NCI-H510A (cell line): Measurements from ENCODE around the gene NUP214.
"Not testable (repeated sequence)": the region's sequence is repeated elsewhere in the genome, so short reads cannot be mapped to it uniquely, and the experiment has no call there.

ENCODE experiments used
- DNase-seq: peaks from one replicate; lab custom pipeline; 2025; lab: John Stamatoyannopoulos, UW

Gene NUP214

DNA sequence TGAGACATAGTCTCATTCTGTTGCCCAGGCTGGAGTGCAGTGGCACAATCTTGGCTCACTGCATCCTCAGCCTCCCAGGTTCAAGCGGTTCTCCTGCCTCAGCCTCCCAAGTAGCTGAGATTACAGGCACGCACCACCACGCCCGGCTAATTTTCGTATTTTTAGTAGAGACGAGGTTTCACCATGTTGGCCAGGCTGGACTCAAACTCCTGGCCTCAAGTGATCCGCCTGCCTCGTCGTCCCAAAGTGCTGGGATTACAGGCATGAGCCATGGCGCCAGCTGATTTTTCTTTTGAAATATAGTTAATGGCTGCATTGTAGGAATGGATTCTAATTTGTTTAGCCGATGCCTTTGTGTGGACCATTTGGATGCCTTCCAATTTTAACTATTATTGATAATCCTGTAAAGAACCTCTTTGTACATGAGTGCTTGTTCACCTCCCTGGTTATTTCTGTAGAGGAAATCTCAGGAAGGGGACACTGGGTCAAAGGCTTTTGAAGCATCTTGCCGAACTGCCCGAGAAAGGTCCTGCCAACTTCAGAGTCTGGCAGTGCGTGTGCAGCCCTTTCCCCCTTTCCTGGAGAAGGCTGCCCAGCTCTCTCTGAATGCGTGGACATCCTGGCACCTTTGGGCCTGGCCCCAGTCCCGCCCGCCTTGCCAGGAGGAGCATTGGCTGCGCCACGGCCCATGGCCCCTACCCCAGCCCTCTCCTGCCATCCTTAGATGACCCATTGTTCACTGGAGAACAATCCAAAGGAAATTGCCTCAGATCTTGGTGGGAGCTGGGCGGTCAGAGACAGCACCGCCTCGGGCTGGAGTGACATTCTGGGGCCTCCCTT lies 8.9 kb upstream of the NUP214 start:
- DNase-seq: no peak

- no peak for DNase-seq
These were observed 8.1 kb upstream of the NUP214 start for GRCh38 chr9:131117121-131117761.

DNA sequence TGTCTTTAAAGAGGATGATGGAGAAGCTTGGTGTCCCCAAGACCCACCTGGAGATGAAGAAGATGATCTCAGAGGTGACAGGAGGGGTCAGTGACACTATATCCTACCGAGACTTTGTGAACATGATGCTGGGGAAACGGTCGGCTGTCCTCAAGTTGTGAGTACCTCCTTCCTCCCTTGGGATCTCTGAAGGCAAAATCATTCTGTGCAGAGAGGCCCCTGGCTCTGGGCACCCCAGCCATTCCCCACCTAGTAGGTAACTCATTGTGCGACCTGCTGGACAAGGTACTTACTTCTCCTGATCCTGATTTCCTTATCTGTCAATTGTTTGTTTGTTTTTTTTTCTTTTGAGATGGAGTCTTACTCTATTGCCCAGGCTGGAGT lies 7.6 kb upstream of the NUP214 start:
- no peak for DNase-seq

DNA sequence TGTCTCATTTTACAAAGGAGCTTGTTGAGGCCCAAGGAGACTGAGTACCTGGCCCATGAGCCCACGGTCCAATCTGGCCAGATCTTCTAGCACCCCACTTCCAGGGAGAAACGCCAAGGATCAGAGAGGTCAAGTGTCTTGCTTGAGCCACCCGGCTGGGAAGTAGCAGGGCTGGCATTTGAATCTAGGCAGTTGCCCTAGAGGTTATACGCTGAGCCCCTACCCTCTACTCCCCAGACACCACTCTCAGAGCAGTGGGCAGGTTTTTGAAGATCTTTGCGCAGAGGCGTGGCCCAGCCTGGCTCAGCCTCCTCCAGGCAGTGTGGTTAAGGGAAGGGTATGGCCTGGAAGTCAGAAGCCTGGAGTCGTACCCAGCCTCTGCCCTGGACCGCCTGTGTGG lies 5.8 kb upstream of the NUP214 start:
- DNase-seq: no peak

DNA sequence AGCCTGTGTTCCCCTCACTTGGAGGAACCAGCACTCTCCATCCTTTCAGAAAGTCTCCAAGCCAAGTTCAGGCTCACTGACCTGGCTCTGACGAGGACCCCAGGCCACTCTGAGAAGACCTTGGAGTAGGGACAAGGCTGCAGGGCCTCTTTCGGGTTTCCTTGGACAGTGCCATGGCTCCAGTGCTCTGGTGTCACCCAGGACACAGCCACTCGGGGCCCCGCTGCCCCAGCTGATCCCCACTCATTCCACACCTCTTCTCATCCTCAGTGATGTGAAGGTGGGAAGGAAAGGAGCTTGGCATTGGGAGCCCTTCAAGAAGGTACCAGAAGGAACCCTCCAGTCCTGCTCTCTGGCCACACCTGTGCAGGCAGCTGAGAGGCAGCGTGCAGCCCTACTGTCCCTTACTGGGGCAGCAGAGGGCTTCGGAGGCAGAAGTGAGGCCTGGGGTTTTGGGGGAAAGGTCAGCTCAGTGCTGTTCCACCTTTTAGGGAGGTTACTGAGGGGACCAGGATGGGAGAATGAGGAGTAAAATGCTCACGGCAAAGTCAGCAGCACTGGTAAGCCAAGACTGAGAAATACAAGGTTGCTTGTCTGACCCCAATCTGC lies 4.7 kb upstream of the NUP214 start:
- DNase-seq: no peak

GRCh38 chr9:131121346-131121745 lies 4.0 kb upstream of the NUP214 start:
- no peak for DNase-seq

DNA sequence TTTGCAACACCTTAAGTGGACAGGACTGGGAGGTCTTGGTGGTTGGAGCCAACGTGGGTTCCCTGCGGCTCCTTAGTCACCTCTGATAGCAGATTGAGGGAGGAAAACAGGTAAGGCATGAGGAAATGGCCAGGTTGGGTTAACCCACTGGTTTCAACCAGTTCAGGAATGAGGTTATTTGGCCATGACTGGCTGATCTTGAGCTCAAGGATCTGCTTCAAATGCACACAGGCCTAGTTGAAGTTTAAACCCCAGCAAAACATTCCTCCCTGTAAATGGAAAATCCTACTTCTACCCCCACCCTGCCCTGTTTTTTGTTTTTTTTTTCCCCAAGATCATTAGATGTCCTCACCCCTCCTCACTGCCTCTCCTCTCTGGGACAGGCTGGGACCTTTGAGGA lies 3.2 kb upstream of the NUP214 start:
- DNase-seq: no peak

DNA sequence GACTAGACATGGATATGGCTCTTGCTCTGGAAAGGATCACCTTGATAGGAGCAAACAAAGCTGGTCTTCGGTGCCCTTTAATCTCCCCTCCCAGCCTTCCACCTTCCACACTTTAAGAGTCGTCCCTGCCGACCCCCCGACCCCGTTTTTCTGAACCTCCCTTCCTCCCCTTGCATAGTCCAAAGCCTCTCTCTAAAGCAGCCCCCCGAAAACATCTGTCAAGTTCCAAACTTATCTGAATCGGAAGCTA lies 423 bp upstream of the NUP214 start:
- no peak for DNase-seq

GRCh38 chr9:131126059-131126426 lies 657 bp downstream of the NUP214 start:
- no peak for DNase-seq

DNA sequence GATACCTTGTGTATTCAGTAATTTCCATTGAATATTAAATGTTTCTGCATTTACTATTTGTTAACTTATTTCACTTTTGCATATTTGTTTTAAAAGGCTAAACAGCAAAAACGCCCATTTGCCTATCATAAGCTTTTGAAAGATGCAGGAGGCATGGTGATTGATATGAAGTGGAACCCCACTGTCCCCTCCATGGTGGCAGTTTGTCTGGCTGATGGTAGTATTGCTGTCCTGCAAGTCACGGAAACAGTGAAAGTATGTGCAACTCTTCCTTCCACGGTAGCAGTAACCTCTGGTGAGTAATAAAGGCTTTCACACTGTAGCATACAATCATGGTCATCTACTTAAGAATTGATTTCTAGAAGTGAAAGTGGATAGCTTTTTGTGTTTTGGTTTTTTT lies 3.8 kb downstream of the NUP214 start:
- DNase-seq: no peak

DNA sequence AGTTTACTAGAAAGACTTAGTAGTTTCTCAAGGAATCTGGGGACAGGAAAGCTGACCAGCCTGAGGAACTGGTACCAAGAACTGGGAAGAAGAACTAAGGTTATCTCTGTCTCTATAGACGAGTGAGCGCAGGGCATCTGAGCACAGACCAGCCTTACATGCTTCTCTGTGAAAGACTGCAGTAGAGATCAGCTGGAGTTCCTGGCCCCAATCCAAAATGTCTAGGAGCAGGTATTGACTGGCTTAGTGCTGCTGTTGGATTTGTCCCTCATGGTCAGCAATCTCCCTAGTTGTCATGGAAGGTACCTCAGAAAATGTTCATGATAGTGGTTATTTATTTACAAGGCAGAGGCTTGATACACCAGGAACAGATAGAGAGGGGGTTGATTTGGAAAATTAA lies 13.3 kb downstream of the NUP214 start:
- DNase-seq: no peak

GRCh38 chr9:131140112-131140511 lies 14.7 kb downstream of the NUP214 start:
- DNase-seq: no peak

DNA sequence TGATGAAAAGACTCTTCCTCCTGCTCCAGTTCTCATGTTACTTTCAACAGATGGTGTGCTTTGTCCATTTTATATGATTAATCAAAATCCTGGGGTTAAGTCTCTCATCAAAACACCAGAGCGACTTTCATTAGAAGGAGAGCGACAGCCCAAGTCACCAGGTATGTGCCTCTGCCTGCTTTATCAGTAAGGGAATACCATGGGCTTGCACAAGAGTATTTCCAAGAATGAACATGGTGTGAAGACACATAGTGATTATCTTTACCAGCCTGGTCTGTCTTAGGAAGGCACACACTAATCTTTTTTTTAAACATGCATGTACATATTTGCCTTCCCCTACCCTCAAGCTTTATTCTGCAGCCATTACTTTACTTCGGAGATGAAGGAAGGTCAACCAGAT lies 15.2 kb downstream of the NUP214 start:
- DNase-seq: no peak

DNA sequence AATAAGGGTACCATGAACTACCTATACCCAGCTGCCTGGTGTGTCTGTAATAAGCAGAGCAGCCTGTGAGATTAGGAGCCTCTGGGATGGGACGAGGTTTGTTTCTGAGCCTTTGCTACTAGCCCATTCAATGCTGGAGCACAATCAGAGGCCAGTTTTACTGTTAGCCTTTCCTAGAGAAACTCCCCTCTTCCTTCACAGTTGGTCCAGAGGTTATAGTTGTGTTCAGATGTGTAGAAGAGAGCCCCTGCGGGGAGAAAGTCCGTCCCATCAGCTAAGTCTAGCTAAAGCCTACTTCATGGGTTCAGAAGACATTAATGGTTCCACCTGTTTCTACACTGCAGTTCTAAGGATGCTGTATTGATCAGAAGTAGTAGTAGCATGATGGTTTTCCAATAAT lies 16.8 kb downstream of the NUP214 start:
- DNase-seq: no peak

DNA sequence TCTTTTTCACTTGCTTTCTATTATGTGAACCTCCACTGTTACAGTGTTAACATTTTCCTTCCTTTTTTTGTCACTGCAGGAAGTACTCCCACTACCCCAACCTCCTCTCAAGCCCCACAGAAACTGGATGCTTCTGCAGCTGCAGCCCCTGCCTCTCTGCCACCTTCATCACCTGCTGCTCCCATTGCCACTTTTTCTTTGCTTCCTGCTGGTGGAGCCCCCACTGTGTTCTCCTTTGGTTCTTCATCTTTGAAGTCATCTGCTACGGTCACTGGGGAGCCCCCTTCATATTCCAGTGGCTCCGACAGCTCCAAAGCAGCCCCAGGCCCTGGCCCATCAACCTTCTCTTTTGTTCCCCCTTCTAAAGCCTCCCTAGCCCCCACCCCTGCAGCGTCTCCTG lies 18.8 kb downstream of the NUP214 start:
- no peak for DNase-seq

GRCh38 chr9:131145245-131145644 lies 19.9 kb downstream of the NUP214 start:
- DNase-seq: no peak

GRCh38 chr9:131146186-131146585 lies 20.8 kb downstream of the NUP214 start:
- no peak for DNase-seq

GRCh38 chr9:131148276-131148675 lies 22.9 kb downstream of the NUP214 start:
- no peak for DNase-seq

- DNase-seq: no peak
These were observed 23.7 kb downstream of the NUP214 start for GRCh38 chr9:131148966-131149687.

- DNase-seq: no peak
These were observed 24.3 kb downstream of the NUP214 start for GRCh38 chr9:131149688-131150053.

- DNase-seq: no peak
These were observed 28.2 kb downstream of the NUP214 start for GRCh38 chr9:131153595-131153994.

DNA sequence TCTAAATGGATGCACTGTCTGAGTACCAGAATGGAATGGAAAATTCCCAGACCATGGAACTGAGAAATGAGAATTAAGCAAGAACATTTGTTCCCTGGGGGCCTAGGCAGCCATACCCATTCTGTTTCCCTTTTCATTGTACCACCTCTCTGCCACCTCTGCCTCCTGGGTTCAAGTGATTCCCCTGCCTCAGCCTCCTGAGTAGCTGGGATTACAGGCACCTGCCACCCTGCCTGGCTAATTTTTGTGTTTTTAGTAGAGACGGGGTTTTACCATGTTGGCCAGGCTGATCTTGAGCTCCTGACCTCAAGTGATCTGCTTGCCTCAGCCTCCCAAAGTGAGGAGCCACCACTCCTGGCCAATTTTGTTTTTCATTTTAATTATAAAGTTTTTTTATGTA lies 33.3 kb downstream of the NUP214 start:
- not testable (repeated sequence) for DNase-seq
